Osteoblast (primary cell): ENCODE results near the gene ASPDH. TPM values are rescaled to one million over a fixed set of nuclear protein-coding genes. Genes with fewer than 3 reads are reported as not detected.

Source experiments
- DNase-seq: peaks from one replicate; pipeline ENCODE4 v3.0.0; 2011; ENCODE audit warnings: low spot score, mixed read lengths; ENCODE audit not compliant: insufficient read length; ENCODE audit errors: missing footprints
- H2AFZ ChIP-seq: 2 replicates; pipeline ENCODE4 v1.6.0; 2011; ENCODE audit warnings: mild to moderate bottlenecking, low read length
- H3K27ac ChIP-seq: 2 replicates; pipeline ENCODE4 v1.5.1; 2011; ENCODE audit warnings: mild to moderate bottlenecking, low read depth, low read length, moderate library complexity
- H3K27me3 ChIP-seq: 2 replicates; pipeline ENCODE4 v1.6.0; 2012; ENCODE audit warnings: mild to moderate bottlenecking, control low read depth, inconsistent platforms, low read length, moderate library complexity; ENCODE audit not compliant: insufficient read depth
- H3K36me3 ChIP-seq: 2 replicates; pipeline ENCODE4 v1.5.1; 2011; ENCODE audit warnings: mild to moderate bottlenecking, low read length, control low read depth, moderate library complexity; ENCODE audit not compliant: insufficient read depth
- H3K4me1 ChIP-seq: 2 replicates; pipeline ENCODE4 v1.5.1; 2011; ENCODE audit warnings: mild to moderate bottlenecking, low read length, control low read depth, moderate library complexity; ENCODE audit not compliant: insufficient read depth
- H3K4me2 ChIP-seq: 2 replicates; pipeline ENCODE4 v1.6.0; 2011; ENCODE audit warnings: mild to moderate bottlenecking, low read length; ENCODE audit not compliant: insufficient read depth
- H3K4me3 ChIP-seq: fragments of 200-600 bp; sonication (generic); 3 replicates; pipeline ENCODE4 v1.5.1; 2012; ENCODE audit warnings: mild to moderate bottlenecking, low read length, inconsistent platforms; ENCODE audit not compliant: insufficient read depth
- H3K79me2 ChIP-seq: 2 replicates; pipeline ENCODE4 v1.6.0; 2012; ENCODE audit warnings: mild to moderate bottlenecking, low read length, control low read depth, inconsistent platforms; ENCODE audit not compliant: insufficient read depth
- H3K9me3 ChIP-seq: 2 replicates; pipeline ENCODE4 v1.5.1; 2011; ENCODE audit warnings: low read depth, low read length, control low read depth
- H4K20me1 ChIP-seq: 2 replicates; pipeline ENCODE4 v1.6.0; 2012; ENCODE audit warnings: mild to moderate bottlenecking, low read length, control low read depth; ENCODE audit not compliant: insufficient read depth
- CTCF ChIP-seq: IDR thresholded peaks from 2 replicates; pipeline ENCODE4 v1.5.1; 2011; ENCODE audit warnings: mild to moderate bottlenecking, low read depth, low read length, moderate library complexity; ENCODE audit errors: extremely low read depth
- total RNA-seq: library from RNA; depleted of rRNA; stranded (reverse); fragments of >200 nt; gene quantifications from 2 replicates; pipeline ENCODE4 v1.2.3, GENCODE V29; 2012

The ASPDH gene
- total RNA-seq, 1 donor = not detected

GRCh38 chr19:50493171-50493570, 20.5 kb downstream of the ASPDH start:
- Histone ChIP-seq H4K20me1 (no peaks in the 10 kb centered on the region), H3K27me3 (peaks cover 15% of the 10 kb centered on the region)

GRCh38 chr19:50492303-50493052, 21.2 kb downstream of the ASPDH start:
- DNase-seq = no peak
- no peaks in the 10 kb centered on the region for H3K4me1 ChIP-seq
- H3K27me3 ChIP-seq = peaks cover 17% of the 10 kb centered on the region
- no peaks in the 10 kb centered on the region for H3K9me3 ChIP-seq
- no peak overlapping the region for H2AFZ ChIP-seq
- no peak overlapping the region for H3K4me3 ChIP-seq
- no peaks in the 10 kb centered on the region for H3K36me3 ChIP-seq
- no peaks in the 10 kb centered on the region for H3K79me2 ChIP-seq
- H3K27ac ChIP-seq = no peak overlapping the region
- H4K20me1 ChIP-seq = peaks cover 2% of the 10 kb centered on the region
- no peak overlapping the region for H3K4me2 ChIP-seq
- no peak for TF ChIP-seq CTCF

More at GRCh38 chr19:50493171-50493570, 20.5 kb downstream of the ASPDH start:
- DNase-seq = no peak
- H3K4me1 ChIP-seq = no peaks in the 10 kb centered on the region
- H3K4me3 ChIP-seq = no peak overlapping the region
- H3K36me3 ChIP-seq = no peaks in the 10 kb centered on the region
- H3K79me2 ChIP-seq = no peaks in the 10 kb centered on the region
- H3K27ac ChIP-seq = no peak overlapping the region
- no peak for TF ChIP-seq CTCF
- no peak overlapping the region for H2AFZ ChIP-seq
- no peaks in the 10 kb centered on the region for H3K9me3 ChIP-seq
- no peak overlapping the region for H3K4me2 ChIP-seq

- no peaks in the 10 kb centered on the region for H3K9me3 ChIP-seq
- H3K4me3 ChIP-seq = no peak overlapping the region
- no peaks in the 10 kb centered on the region for H3K4me1 ChIP-seq
- DNase-seq = no peak
- H4K20me1 ChIP-seq = peaks cover 9% of the 10 kb centered on the region
- no peaks in the 10 kb centered on the region for H3K36me3 ChIP-seq
- TF ChIP-seq CTCF = no peak
- peaks cover 26% of the 10 kb centered on the region for H3K27me3 ChIP-seq
- no peak overlapping the region for H2AFZ ChIP-seq
- H3K4me2 ChIP-seq = no peak overlapping the region
- no peaks in the 10 kb centered on the region for H3K79me2 ChIP-seq
- H3K27ac ChIP-seq = no peak overlapping the region
These were observed 22.7 kb downstream of the ASPDH start for GRCh38 chr19:50490991-50491472.

- H3K4me1 ChIP-seq = no peaks in the 10 kb centered on the region
- no peak overlapping the region for H3K4me2 ChIP-seq
- H3K36me3 ChIP-seq = no peaks in the 10 kb centered on the region
- H3K27me3 ChIP-seq = peaks cover 26% of the 10 kb centered on the region
- H4K20me1 ChIP-seq = peaks cover 9% of the 10 kb centered on the region
- DNase-seq = no peak
- no peaks in the 10 kb centered on the region for H3K9me3 ChIP-seq
- no peak overlapping the region for H2AFZ ChIP-seq
- H3K27ac ChIP-seq = no peak overlapping the region
- TF ChIP-seq CTCF = no peak
- H3K79me2 ChIP-seq = no peaks in the 10 kb centered on the region
- no peak overlapping the region for H3K4me3 ChIP-seq
These were observed 23.3 kb downstream of the ASPDH start for GRCh38 chr19:50490411-50490811.
